ENCODE measurements around the gene HIF1AN. TPM values are rescaled to one million over a fixed set of nuclear protein-coding genes. Genes with fewer than 3 reads are reported as not detected.
A peak's percentile ranks its signal among the peaks of the same experiment; 100 is the strongest.

The HIF1AN gene
- total and polyA plus RNA-seq, 2 donors (not counting 1 experiment from before 2014, with no cell fraction given): 7.3 to 65.6 TPM

- peak; percentile 43 for ATAC-seq (ENCODE audit: low read depth)
- Histone ChIP-seq H4K20me1 (ENCODE audit: control insufficient read depth, insufficient read depth, low read length, poor library complexity, severe bottlenecking) (no peaks in the 10 kb centered on the region), H3K4me3 (ENCODE audit: control extremely low read depth in 1 of 5, extremely low read depth in 1 of 5, insufficient read depth in 1 of 5, low read depth in 2 of 5, low read length in 4 of 5) (no peak overlapping the region), H3K4me1 (ENCODE audit: control insufficient read depth in 2 of 2, insufficient read depth in 2 of 2, low read length in 2 of 2) (peaks cover 0 to 13% of the 10 kb centered on the region in 2 donors), H2AFZ (ENCODE audit: insufficient read depth, low read depth, low read length, poor library complexity, severe bottlenecking) (no peak overlapping the region), H3K4me2 (replicated peaks; ENCODE audit: low read depth, low read length, poor library complexity, severe bottlenecking) (no peak overlapping the region), H3K79me2 (ENCODE audit: control insufficient read depth, insufficient read depth, low read length) (no peaks in the 10 kb centered on the region), H3K27ac (ENCODE audit: low read length in 2 of 2) (no peak overlapping the region), H3K36me3 (replicated peaks in 1 of 2; ENCODE audit: control extremely low read depth in 1 of 2, control insufficient read depth in 1 of 2, extremely low read depth in 1 of 2, insufficient read depth in 2 of 2, low read length in 1 of 2) (peaks cover 0 to 46% of the 10 kb centered on the region in 2 experiments), H3K9ac (ENCODE audit: low read length) (no peak overlapping the region), H3K27me3 (replicated peaks in 1 of 4; ENCODE audit: control extremely low read depth in 1 of 4, control insufficient read depth in 3 of 4, insufficient read depth in 4 of 4, low read length in 3 of 4) (no peaks in the 10 kb centered on the region), H3K9me3 (ENCODE audit: control extremely low read depth in 1 of 3, control insufficient read depth in 2 of 3, insufficient read depth in 1 of 3, low read length in 2 of 3) (no peaks in the 10 kb centered on the region)
- intact Hi-C loops (cut with micrococcal nuclease): no loop called here
- TF ChIP-seq CTCF (IDR thresholded peaks at IDR 0.05) (no peak), EZH2 (IDR thresholded peaks at IDR 0.05; ENCODE audit: borderline replicate concordance, insufficient read depth, low read depth, low read length, poor library complexity, severe bottlenecking) (no peak)
- Mint-ChIP-seq H3K9me3 (ENCODE audit: insufficient read depth) (no peaks in the 10 kb centered on the region), H3K4me1 (peaks cover 25% of the 10 kb centered on the region), H3K27me3 (no peaks in the 10 kb centered on the region), H3K27ac (no peak overlapping the region), H3K4me3 (no peak overlapping the region)
- ChIA-PET CTCF (no interaction called here), POLR2A (no interaction called here)
- DNase-seq: no peak
- WGBS (ENCODE audit: insufficient coverage): no CpG with 5 or more reads among the region's 4 CpGs
Measured at GRCh38 chr10:100551196-100551595, 15.5 kb downstream of the HIF1AN start.

- Histone ChIP-seq H3K79me2 (ENCODE audit: control insufficient read depth, insufficient read depth, low read length) (no peaks in the 10 kb centered on the region), H3K4me1 (ENCODE audit: control insufficient read depth in 2 of 2, insufficient read depth in 2 of 2, low read length in 2 of 2) (peaks cover 0 to 13% of the 10 kb centered on the region in 2 donors), H3K4me2 (replicated peaks; ENCODE audit: low read depth, low read length, poor library complexity, severe bottlenecking) (no peak overlapping the region), H4K20me1 (ENCODE audit: control insufficient read depth, insufficient read depth, low read length, poor library complexity, severe bottlenecking) (no peaks in the 10 kb centered on the region), H3K36me3 (replicated peaks in 1 of 2; ENCODE audit: control extremely low read depth in 1 of 2, control insufficient read depth in 1 of 2, extremely low read depth in 1 of 2, insufficient read depth in 2 of 2, low read length in 1 of 2) (peaks cover 0 to 42% of the 10 kb centered on the region in 2 experiments), H3K27ac (ENCODE audit: low read length in 2 of 2) (no peak overlapping the region), H3K9ac (ENCODE audit: low read length) (no peak overlapping the region), H3K4me3 (ENCODE audit: control extremely low read depth in 1 of 5, extremely low read depth in 1 of 5, insufficient read depth in 1 of 5, low read depth in 2 of 5, low read length in 4 of 5) (no peak overlapping the region), H3K27me3 (replicated peaks in 1 of 4; ENCODE audit: control extremely low read depth in 1 of 4, control insufficient read depth in 3 of 4, insufficient read depth in 4 of 4, low read length in 3 of 4) (no peaks in the 10 kb centered on the region), H2AFZ (ENCODE audit: insufficient read depth, low read depth, low read length, poor library complexity, severe bottlenecking) (no peak overlapping the region), H3K9me3 (ENCODE audit: control extremely low read depth in 1 of 3, control insufficient read depth in 2 of 3, insufficient read depth in 1 of 3, low read length in 2 of 3) (no peaks in the 10 kb centered on the region)
- WGBS (ENCODE audit: insufficient coverage): 100% methylated on average over 1 of the region's 5 CpGs
- Mint-ChIP-seq H3K27ac (no peak overlapping the region), H3K4me1 (peaks cover 25% of the 10 kb centered on the region), H3K4me3 (no peak overlapping the region), H3K9me3 (ENCODE audit: insufficient read depth) (no peaks in the 10 kb centered on the region), H3K27me3 (no peaks in the 10 kb centered on the region)
- ATAC-seq (ENCODE audit: low read depth) (no peak), DNase-seq (no peak)
- TF ChIP-seq CTCF (IDR thresholded peaks at IDR 0.05): no peak
- no peak for TF ChIP-seq EZH2 (IDR thresholded peaks at IDR 0.05; ENCODE audit: borderline replicate concordance, insufficient read depth, low read depth, low read length, poor library complexity, severe bottlenecking)
- intact Hi-C loops (cut with micrococcal nuclease): no loop called here
- ChIA-PET CTCF (interaction anchor here (1.5 kb wide), 1 partner anchor 31 kb away, joined by 3 read pairs; no protein-coding TSS in a partner anchor), POLR2A (no interaction called here)
Measured at GRCh38 chr10:100551738-100552137, 16.0 kb downstream of the HIF1AN start.

All from B cell (primary cell).